Astrocyte (in vitro differentiated cells and primary cell): ENCODE measurements around the gene WWC2.

Experiments
- EZH2 ChIP-seq: IDR thresholded peaks from 2 replicates; pipeline ENCODE4 v1.6.1; 2012; ENCODE audit warnings: mild to moderate bottlenecking, low read length, inconsistent platforms; ENCODE audit not compliant: insufficient read depth
- TF ChIP-seq, protein P1 (sequence below): IDR thresholded peaks from 2 replicates; pipeline ENCODE4 v1.5.1; 2011; ENCODE audit warnings: low read depth, mild to moderate bottlenecking, inconsistent platforms, low read length, moderate library complexity; ENCODE audit not compliant: insufficient read depth

DNA sequence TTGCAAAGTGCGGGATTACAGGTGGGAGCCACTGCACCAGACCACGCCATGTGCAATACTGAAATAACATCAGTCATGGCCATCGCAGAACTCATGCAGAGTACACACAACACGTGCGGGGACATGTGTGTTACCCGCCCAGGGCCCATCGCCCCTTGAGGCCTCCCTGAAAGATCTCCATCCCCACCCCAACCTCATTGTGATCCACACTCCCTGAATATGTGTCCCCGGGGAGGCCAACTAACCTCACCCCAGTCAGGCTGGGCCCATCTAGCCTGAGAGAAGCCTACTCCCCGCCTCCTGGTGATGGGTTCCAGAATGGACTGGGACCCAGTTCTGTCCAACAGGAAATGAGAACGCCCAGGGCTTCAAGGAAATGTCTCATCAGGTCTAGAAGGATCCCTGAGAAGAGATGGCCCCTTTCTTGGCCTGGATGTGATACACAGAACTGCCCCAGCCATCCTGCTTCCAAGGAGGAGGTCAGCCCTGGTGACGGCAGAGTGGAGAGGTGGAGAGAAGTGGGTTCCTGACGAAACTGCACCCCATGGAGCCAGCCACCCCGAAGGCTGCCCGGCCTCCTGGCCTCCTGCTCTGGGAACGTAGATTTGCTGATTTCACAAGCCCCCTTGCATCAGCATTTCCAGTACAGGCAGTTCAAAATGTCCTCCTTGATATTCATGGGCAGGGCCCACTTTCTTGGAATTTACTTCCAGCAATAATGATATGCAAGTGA lies 245.6 kb downstream of the WWC2 start:
- TF ChIP-seq, protein P1, sequence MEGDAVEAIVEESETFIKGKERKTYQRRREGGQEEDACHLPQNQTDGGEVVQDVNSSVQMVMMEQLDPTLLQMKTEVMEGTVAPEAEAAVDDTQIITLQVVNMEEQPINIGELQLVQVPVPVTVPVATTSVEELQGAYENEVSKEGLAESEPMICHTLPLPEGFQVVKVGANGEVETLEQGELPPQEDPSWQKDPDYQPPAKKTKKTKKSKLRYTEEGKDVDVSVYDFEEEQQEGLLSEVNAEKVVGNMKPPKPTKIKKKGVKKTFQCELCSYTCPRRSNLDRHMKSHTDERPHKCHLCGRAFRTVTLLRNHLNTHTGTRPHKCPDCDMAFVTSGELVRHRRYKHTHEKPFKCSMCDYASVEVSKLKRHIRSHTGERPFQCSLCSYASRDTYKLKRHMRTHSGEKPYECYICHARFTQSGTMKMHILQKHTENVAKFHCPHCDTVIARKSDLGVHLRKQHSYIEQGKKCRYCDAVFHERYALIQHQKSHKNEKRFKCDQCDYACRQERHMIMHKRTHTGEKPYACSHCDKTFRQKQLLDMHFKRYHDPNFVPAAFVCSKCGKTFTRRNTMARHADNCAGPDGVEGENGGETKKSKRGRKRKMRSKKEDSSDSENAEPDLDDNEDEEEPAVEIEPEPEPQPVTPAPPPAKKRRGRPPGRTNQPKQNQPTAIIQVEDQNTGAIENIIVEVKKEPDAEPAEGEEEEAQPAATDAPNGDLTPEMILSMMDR = no peak
- no peak for TF ChIP-seq EZH2
